GM21619 (cell line): ENCODE measurements around the gene BMPR1B.
"Not testable (repeated sequence)": the region's sequence is repeated elsewhere in the genome, so short reads cannot be mapped to it uniquely, and the experiment has no call there.

Experiments used
- ATAC-seq: cut with Tn5 transposase; IDR thresholded peaks from one replicate; pipeline ENCODE4 v1.9.1; 2021; ENCODE audit not compliant: unreplicated experiment

The BMPR1B gene

DNA sequence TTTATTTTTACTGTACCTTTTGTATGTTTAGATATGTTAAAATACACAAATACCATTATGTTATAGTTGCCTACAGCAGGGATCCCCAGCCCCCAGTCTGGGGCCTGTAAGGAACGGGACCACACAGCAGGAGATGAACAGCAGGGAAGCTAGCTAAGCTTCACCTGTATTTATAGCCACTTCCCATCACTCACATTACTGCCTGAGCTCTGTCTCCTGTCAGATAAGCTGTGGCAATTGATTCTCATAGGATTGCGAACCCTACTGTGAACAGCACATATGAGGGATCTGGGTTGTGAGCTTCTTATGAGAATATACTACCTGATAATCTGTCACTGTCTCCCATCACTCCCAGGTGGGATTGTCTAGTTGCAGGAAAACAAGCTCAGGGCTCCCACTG, 73.9 kb downstream of the BMPR1B start:
- no peak for ATAC-seq

- not testable (repeated sequence) for ATAC-seq
Measured at GRCh38 chr4:94832329-94832728, 74.6 kb downstream of the BMPR1B start.

GRCh38 chr4:94833394-94833793, 75.6 kb downstream of the BMPR1B start:
- ATAC-seq: no peak

GRCh38 chr4:94834501-94834900, 76.7 kb downstream of the BMPR1B start:
- no peak for ATAC-seq

DNA sequence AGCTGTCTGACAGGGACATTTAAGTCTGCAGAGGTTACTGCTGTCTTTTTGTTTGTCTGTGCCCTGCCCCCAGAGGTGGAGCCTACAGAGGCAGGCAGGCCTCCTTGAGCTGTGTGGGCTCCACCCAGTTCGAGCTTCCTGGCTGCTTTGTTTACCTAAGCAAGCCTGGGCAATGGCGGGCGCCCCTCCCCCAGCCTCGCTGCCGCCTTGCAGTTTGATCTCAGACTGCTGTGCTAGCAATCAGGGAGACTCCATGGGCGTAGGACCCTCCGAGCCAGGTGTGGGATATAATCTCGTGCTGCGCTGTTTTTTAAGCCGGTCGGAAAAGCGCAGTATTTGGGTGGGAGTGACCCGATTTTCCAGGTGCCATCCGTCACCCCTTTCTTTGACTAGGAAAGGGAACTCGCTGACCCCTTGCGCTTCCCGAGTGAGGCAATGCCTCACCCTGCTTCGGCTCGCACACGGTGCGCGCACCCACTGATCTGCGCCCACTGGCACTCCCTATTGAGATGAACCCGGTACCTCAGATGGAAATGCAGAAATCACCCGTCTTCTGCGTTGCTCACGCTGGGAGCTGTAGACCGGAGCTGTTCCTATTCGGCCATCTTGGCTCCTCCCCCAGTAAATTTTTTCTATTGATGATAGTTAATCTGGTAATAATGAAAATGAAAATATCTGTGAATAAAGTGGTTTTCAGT, 83.6 kb downstream of the BMPR1B start:
- ATAC-seq: not testable (repeated sequence)

GRCh38 chr4:94841864-94842221, 84.1 kb downstream of the BMPR1B start:
- no peak for ATAC-seq

- ATAC-seq: no peak
Measured at GRCh38 chr4:94843216-94843615, 85.5 kb downstream of the BMPR1B start.

- ATAC-seq: no peak
Measured at GRCh38 chr4:94848326-94848725, 90.6 kb downstream of the BMPR1B start.

DNA sequence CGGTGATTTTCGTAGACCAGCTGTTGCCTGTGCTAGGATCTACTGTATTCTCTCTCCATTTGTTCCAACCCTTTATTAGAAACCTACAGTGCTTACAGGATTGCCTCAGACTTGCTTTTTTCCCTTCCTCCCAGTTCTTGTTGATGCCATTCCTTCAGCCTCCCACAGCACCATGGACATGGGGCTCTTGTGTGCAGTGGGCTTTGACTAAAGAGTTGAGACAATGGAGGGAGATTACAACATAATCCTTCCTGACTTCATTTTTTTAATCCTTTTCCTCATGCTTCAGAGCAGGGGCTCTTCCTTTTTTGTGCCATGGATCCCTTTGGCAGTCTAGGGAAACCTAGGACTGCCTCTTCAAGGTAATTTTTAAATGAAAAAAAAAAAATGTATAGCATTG, 92.1 kb downstream of the BMPR1B start:
- no peak for ATAC-seq

DNA sequence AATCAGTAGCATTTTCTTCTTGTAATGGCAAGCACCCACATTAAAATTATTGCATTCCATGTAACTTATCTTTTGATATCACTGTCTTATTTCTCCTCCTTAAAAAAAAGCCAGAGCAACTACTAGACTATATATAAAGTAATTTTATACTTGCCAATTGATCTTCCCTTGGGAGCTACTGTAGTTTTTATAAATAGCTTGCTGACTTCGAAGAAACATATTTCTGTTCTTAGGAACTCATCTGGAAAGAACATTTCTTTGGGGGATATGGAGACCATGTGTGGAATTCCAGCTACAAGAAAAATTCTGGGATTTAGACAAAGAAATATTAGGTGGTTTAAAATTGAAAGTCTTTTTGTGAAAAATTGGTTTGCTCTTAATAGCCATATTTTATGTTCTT, 94.9 kb downstream of the BMPR1B start:
- no peak for ATAC-seq

DNA sequence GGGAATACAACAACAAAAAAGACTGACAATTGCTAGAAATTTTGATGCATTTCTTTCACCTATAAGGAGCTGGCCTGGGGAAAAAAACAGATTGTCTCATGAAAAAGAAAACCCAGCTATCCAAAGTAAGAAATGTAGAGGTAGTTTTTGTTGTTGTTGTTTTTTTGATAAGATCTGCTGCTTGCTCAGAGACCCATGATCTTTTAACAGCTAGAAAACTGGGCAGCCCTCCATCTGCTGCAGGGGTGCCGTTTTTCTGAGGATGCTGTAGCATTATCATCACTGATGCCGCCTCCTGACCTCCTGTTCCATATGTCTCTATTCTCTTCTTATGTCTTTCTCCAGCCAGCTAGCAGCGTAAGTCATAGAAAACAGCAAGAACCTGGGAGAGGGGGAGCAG, 98.3 kb downstream of the BMPR1B start:
- no peak for ATAC-seq

- ATAC-seq: no peak
Measured at GRCh38 chr4:94870146-94870545, 112.4 kb downstream of the BMPR1B start.

- no peak for ATAC-seq
Measured at GRCh38 chr4:94871644-94872305, 114.0 kb downstream of the BMPR1B start.

- ATAC-seq: no peak
Measured at GRCh38 chr4:94877973-94878372, 120.2 kb downstream of the BMPR1B start.

DNA sequence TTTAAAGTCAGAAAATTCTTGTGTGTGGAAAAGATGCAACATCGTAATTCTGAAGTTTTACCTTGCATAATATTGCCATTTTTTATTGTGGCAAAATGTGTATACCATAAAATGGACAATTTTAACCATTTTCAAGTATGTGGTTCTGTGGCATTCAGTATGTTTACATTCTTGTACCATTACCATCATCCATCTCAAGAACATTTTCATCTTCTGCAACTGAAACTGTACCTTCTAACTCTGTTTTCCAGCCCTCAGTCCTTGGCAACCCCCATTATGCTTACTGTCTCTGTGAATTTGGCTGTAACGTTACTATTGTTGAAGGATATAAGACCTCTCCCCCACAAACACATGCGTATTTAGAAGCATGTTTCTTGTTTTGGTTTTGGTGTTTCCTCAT, 123.2 kb downstream of the BMPR1B start:
- no peak for ATAC-seq

DNA sequence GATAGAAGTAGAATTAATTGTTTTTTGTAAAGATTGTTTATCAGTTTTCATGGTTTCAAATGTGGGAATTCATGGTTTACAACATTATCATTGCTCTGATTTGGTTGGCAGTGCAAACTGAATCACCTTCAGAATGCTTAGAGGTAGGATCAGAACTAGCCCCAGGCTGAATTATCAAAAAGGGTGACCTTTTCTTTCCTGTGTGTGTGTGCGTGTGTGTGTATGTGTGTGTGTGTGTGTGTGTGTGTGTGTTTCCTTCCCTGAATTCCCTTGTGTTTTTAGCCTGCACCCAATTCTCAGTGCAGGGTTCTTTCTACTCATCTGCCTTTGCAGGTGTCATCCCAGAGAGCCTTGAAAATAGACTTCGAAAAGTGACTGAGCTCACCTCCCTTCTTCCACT, 125.0 kb downstream of the BMPR1B start:
- ATAC-seq: no peak

DNA sequence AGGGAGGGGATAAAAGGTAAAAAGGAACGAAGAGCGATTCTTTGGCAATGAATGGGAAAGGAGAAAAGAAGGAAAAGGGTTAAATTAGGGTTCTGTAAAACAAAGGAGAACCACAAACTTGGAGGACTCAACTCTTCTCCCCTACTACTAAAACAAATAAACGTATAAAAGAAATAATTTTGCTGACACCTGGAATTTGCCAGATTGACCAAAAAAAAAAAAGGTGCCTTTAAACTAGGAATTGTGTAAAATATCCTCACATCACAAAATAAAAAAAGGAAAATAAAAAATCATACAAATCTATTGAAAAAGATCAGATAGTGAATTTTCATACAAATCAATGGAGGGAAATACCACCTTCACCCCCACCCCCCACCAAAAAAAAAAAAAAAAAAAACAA, 129.3 kb downstream of the BMPR1B start:
- no peak for ATAC-seq

- no peak for ATAC-seq
Measured at GRCh38 chr4:94889523-94889922, 131.8 kb downstream of the BMPR1B start.

DNA sequence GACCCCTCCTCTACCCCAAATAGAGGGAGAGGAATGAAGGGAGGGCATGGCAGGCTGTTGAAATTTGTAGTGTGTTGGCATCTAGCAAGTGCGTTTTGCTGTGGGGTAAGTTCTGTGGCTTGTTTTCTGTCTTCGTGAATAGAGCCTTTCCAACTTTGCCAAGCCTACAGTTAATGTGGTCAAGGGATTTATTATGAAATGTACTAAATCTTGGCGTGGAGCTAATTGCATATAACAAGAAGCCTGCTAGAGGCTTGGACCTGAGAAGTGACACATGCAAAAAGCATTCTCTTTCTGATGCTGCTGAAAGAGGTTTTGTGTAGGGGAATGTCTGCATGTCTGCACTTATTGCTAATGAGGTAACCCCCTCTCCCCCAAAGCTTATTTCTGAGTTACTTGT, 132.2 kb downstream of the BMPR1B start:
- ATAC-seq: no peak

- no peak for ATAC-seq
Measured at GRCh38 chr4:94890579-94890978, 132.8 kb downstream of the BMPR1B start.

- ATAC-seq: no peak
Measured at GRCh38 chr4:94892051-94892450, 134.3 kb downstream of the BMPR1B start.

DNA sequence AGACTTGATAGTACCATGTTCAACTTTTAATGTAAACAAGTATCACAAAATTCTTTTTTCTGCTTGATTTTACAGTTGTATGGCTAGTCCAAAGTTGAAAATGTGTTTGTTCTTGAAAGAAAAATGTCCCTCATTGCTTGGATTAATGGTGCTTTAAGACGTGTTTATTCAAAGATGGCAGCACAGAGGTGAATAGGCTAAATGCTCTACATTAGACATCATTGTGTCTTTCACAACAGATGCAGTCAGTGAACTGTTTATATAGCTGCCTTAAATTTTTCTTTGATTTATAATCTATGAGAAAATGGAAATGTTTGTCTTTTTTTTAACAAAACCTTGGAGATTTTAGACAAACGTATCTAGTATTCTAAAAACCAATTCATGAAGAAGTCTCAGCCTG, 137.3 kb downstream of the BMPR1B start:
- no peak for ATAC-seq

GRCh38 chr4:94897023-94897422, 139.3 kb downstream of the BMPR1B start:
- ATAC-seq: no peak
